DND-41 (cell line): ENCODE data around the gene KCNA3.

Experiments
- ATAC-seq: fragments of 200-7000 bp; cut with Tn5 transposase; 3 replicates; pipeline ENCODE4 v1.9.1; 2021; ENCODE audit warnings: low read depth; ENCODE audit not compliant: insufficient read depth
- DNase-seq: peaks from one replicate; pipeline ENCODE4 v3.0.0-alpha.2; 2020
- H2AFZ ChIP-seq: 2 replicates; pipeline ENCODE4 v1.6.0; 2012; ENCODE audit warnings: low read depth, low read length
- H3K27ac ChIP-seq: 2 replicates; pipeline ENCODE4 v1.5.1; 2012; ENCODE audit warnings: low read length, inconsistent platforms
- H3K27me3 ChIP-seq: fragments of 200-600 bp; sonication (generic); 2 replicates; pipeline ENCODE4 v1.6.0; 2012; ENCODE audit warnings: low read length, mild to moderate bottlenecking, inconsistent platforms; ENCODE audit not compliant: insufficient read depth, poor library complexity
- H3K36me3 ChIP-seq: 2 replicates; pipeline ENCODE4 v1.5.1; 2012; ENCODE audit warnings: low read length, inconsistent platforms; ENCODE audit not compliant: insufficient read depth
- H3K4me1 ChIP-seq: 2 replicates; pipeline ENCODE4 v1.5.1; 2012; ENCODE audit warnings: mild to moderate bottlenecking, low read length; ENCODE audit not compliant: insufficient read depth
- H3K4me2 ChIP-seq: 2 replicates; pipeline ENCODE4 v1.6.0; 2012; ENCODE audit warnings: mild to moderate bottlenecking, moderate library complexity, low read length, inconsistent platforms; ENCODE audit not compliant: insufficient read depth
- H3K4me3 ChIP-seq, 2 experiments: fragments of 200-600 bp in 1 of 2; shearing (Covaris generic) in 1 of 2; 2 replicates each; pipeline ENCODE4 v1.5.1; 2012 to 2016; ENCODE audit warnings: inconsistent platforms in 2 of 2, low read length in 2 of 2, mild to moderate bottlenecking in 2 of 2, low read depth in 1 of 2, moderate library complexity in 1 of 2
- H3K79me2 ChIP-seq: 2 replicates; pipeline ENCODE4 v1.6.0; 2012; ENCODE audit warnings: low read length, inconsistent platforms; ENCODE audit not compliant: insufficient read depth
- H3K9ac ChIP-seq: 2 replicates; pipeline ENCODE4 v1.6.0; 2012; ENCODE audit warnings: low read depth, mild to moderate bottlenecking, inconsistent platforms, low read length, moderate library complexity
- H3K9me3 ChIP-seq: 2 replicates; pipeline ENCODE4 v1.5.1; 2012; ENCODE audit warnings: low read length, moderate library complexity, mild to moderate bottlenecking, inconsistent platforms; ENCODE audit not compliant: insufficient read depth, severe bottlenecking
- H4K20me1 ChIP-seq: 2 replicates; pipeline ENCODE4 v1.6.0; 2012; ENCODE audit warnings: low read length; ENCODE audit not compliant: insufficient read depth
- EZH2 ChIP-seq: IDR thresholded peaks from 3 replicates; pipeline ENCODE4 v1.6.1; 2012; ENCODE audit warnings: borderline replicate concordance, low read depth, mild to moderate bottlenecking, moderate library complexity, low read length, inconsistent platforms; ENCODE audit not compliant: severe bottlenecking
- TF ChIP-seq, protein P1 (sequence below): IDR thresholded peaks from 2 replicates; pipeline ENCODE4 v1.5.1; 2012; ENCODE audit warnings: borderline replicate concordance, low read length, moderate library complexity, mild to moderate bottlenecking; ENCODE audit not compliant: poor library complexity, severe bottlenecking; ENCODE audit errors: extremely low read depth

Gene KCNA3

GRCh38 chr1:110672753-110673108 is 2.0 kb downstream of the KCNA3 start:
- Histone ChIP-seq H3K4me1 (peaks cover 67% of the 10 kb centered on the region), H3K27ac (peak overlapping the region; percentile 86), H3K9ac (peak overlapping the region; percentile 52)

DNA sequence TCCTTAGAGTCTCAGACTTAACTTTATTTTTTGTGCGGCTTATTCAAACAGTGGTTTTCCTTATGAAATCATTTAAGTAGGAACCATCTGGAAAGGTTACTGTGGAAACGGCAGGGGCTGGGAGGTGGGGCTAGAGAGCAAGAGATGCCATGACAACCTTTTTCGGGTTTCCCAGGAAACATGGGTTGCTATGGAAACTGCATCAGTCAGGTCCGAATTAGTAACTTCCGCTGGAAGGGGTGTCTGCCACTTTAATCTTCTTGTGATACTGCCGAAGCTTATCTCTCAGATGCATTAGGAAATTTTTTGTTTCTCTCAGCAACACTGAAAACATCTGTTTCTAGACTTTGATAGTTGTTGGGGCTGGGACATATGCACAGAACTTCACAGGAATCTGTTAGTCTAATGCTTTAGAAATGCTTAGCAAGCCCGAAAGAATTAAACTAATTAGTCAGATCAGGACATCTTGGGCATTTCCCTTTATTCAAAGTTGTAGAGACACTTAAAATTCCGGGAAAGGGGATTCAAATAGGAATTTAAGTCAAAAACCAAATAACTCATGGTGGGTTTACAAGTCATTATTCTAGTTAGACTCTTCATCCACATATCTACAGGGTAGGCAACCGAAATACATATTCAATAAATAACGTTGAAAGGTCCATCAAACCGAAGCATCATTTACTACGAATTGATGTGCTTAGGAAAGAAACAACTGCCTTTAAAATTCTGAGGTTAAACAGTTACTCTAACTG is 2.6 kb downstream of the KCNA3 start:
- Histone ChIP-seq H3K27ac (peak overlapping the region; percentile 86), H3K36me3 (no peaks in the 10 kb centered on the region; the same call in 1 of the 2 replicates), H4K20me1 (no peaks in the 10 kb centered on the region), H3K9ac (peak overlapping the region; percentile 52), H3K79me2 (peaks cover 4% of the 10 kb centered on the region; the same call in 1 of the 2 replicates), H3K4me3 (peak overlapping the region; percentile 20 to 56; a peak in 3 of 4 replicates), H3K27me3 (peaks cover 30% of the 10 kb centered on the region), H3K4me1 (peaks cover 67% of the 10 kb centered on the region), H2AFZ (peak overlapping the region; percentile 67; the same call in 1 of the 2 replicates), H3K9me3 (no peaks in the 10 kb centered on the region), H3K4me2 (peak overlapping the region; percentile 81)
- DNase-seq = peak; percentile 59
- 0 out of 3 replicates have a peak, but pooled peaks have one; percentile 7 for ATAC-seq
- TF ChIP-seq EZH2 = no peak
- TF ChIP-seq, protein P1, sequence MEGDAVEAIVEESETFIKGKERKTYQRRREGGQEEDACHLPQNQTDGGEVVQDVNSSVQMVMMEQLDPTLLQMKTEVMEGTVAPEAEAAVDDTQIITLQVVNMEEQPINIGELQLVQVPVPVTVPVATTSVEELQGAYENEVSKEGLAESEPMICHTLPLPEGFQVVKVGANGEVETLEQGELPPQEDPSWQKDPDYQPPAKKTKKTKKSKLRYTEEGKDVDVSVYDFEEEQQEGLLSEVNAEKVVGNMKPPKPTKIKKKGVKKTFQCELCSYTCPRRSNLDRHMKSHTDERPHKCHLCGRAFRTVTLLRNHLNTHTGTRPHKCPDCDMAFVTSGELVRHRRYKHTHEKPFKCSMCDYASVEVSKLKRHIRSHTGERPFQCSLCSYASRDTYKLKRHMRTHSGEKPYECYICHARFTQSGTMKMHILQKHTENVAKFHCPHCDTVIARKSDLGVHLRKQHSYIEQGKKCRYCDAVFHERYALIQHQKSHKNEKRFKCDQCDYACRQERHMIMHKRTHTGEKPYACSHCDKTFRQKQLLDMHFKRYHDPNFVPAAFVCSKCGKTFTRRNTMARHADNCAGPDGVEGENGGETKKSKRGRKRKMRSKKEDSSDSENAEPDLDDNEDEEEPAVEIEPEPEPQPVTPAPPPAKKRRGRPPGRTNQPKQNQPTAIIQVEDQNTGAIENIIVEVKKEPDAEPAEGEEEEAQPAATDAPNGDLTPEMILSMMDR = no peak

More at GRCh38 chr1:110672753-110673108, 2.0 kb downstream of the KCNA3 start:
- Histone ChIP-seq H2AFZ (peak overlapping the region; percentile 67), H3K36me3 (no peaks in the 10 kb centered on the region; the same call in 1 of the 2 replicates), H3K79me2 (peaks cover 4% of the 10 kb centered on the region; the same call in 1 of the 2 replicates), H3K4me2 (peak overlapping the region; percentile 81), H3K4me3 (peak overlapping the region; percentile 20 to 56), H3K9me3 (no peaks in the 10 kb centered on the region), H4K20me1 (no peaks in the 10 kb centered on the region), H3K27me3 (peaks cover 30% of the 10 kb centered on the region)
- ATAC-seq (peak; percentile 70), DNase-seq (peak; percentile 29)
- TF ChIP-seq EZH2 = peak; percentile 1
- TF ChIP-seq, protein P1 = no peak

DNA sequence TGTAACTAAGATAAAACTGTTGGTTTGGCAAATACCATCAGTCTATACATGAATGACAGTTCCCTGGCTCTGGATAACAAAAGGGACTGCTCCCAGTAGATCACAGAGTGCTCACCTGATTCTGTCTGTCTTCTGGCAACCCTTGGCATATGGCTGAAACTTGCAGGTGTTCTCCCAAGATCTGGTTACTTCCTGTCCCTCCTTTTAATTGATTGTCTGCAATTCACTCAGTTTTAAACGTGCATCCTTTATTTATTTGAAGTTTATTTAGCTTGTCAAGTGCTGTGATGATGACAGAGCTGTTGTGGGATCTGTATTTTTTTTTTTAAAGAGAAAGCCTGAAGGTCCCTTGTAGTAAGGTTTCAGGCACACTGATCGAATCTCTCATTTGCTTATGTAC is 3.4 kb downstream of the KCNA3 start:
- Histone ChIP-seq H3K27ac (peak overlapping the region; percentile 86), H3K36me3 (no peaks in the 10 kb centered on the region; the same call in 1 of the 2 replicates), H2AFZ (no peak overlapping the region), H3K4me1 (peaks cover 67% of the 10 kb centered on the region), H3K4me2 (peak overlapping the region; percentile 81), H4K20me1 (no peaks in the 10 kb centered on the region), H3K4me3 (peak overlapping the region in 1 of 2 experiments; percentile 26; a peak in 1 of 4 replicates), H3K9me3 (no peaks in the 10 kb centered on the region), H3K9ac (peak overlapping the region; percentile 52), H3K27me3 (peaks cover 30% of the 10 kb centered on the region), H3K79me2 (peaks cover 4% of the 10 kb centered on the region; the same call in 1 of the 2 replicates)
- ATAC-seq = no peak
- TF ChIP-seq EZH2 = no peak
- TF ChIP-seq, protein P1 = no peak
- no peak for DNase-seq
